ES-I3 (cell line): ENCODE data around the gene APCDD1.

Experiments
- H3K36me3 ChIP-seq: 2 replicates; pipeline ENCODE4 v1.6.1; 2013; ENCODE audit warnings: mild to moderate bottlenecking, low read length, control low read depth, moderate library complexity; ENCODE audit not compliant: insufficient read depth
- H3K4me1 ChIP-seq: 2 replicates; pipeline ENCODE4 v1.6.1; 2013; ENCODE audit warnings: mild to moderate bottlenecking, control low read depth, low read length; ENCODE audit not compliant: insufficient read depth
- H3K9ac ChIP-seq: 2 replicates; pipeline ENCODE4 v1.6.1; 2013; ENCODE audit warnings: low read depth, mild to moderate bottlenecking, low read length, moderate library complexity
- H3K9me3 ChIP-seq: 2 replicates; pipeline ENCODE4 v1.6.1; 2013; ENCODE audit warnings: mild to moderate bottlenecking, low read length, moderate library complexity; ENCODE audit not compliant: control insufficient read depth, insufficient read depth

APCDD1 gene

GRCh38 chr18:10444314-10445006 is 10.0 kb upstream of the APCDD1 start:
- H3K36me3 ChIP-seq = no peaks in the 10 kb centered on the region
- no peak overlapping the region for H3K9ac ChIP-seq
- no peaks in the 10 kb centered on the region for H3K9me3 ChIP-seq
- no peaks in the 10 kb centered on the region for H3K4me1 ChIP-seq

DNA sequence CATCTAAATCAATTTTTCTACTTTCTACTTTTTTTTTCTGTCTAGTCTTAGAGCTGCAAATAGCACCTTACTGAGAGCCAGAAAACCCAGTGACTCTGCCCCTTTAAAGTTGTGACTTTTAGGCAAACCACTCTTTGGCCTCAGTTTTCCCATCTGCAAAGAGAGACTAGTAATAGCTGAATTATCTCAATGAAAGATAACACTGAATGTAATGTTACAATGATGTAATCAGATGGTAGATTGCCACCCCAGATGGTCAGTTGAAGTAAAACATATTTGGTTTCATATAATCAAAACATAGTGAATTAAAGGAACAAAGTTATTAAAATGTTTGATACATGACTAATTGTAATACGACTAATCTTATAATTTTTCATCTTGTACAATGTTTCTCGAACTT is 5.0 kb upstream of the APCDD1 start:
- H3K9ac ChIP-seq = no peak overlapping the region
- H3K36me3 ChIP-seq = no peaks in the 10 kb centered on the region
- H3K4me1 ChIP-seq = no peaks in the 10 kb centered on the region
- H3K9me3 ChIP-seq = 0 out of 2 replicates have a peak, but pooled peaks cover 3% of the 10 kb centered on the region

- H3K36me3 ChIP-seq = no peaks in the 10 kb centered on the region
- H3K4me1 ChIP-seq = peaks cover under 1% of the 10 kb centered on the region; the same call in 1 of the 2 replicates
- 0 out of 2 replicates have a peak, but pooled peaks cover 3% of the 10 kb centered on the region for H3K9me3 ChIP-seq
Observed at GRCh38 chr18:10450986-10451385, 3.4 kb upstream of the APCDD1 start.

GRCh38 chr18:10453261-10453805 is 1.1 kb upstream of the APCDD1 start:
- peaks cover 5% of the 10 kb centered on the region for H3K4me1 ChIP-seq
- H3K9ac ChIP-seq = peak overlapping the region; percentile 68
- 0 out of 2 replicates have a peak, but pooled peaks cover 3% of the 10 kb centered on the region for H3K9me3 ChIP-seq
- H3K36me3 ChIP-seq = no peaks in the 10 kb centered on the region

More at GRCh38 chr18:10450986-10451385, 3.4 kb upstream of the APCDD1 start:
- H3K9ac ChIP-seq = no peak overlapping the region

GRCh38 chr18:10454681-10455557 is 484 bp downstream of the APCDD1 start:
- H3K9me3 ChIP-seq = 0 out of 2 replicates have a peak, but pooled peaks cover 3% of the 10 kb centered on the region
- H3K9ac ChIP-seq = peak overlapping the region; percentile 46
- H3K36me3 ChIP-seq = no peaks in the 10 kb centered on the region
- H3K4me1 ChIP-seq = peaks cover 5% of the 10 kb centered on the region

- Histone ChIP-seq H3K9me3 (no peaks in the 10 kb centered on the region), H3K9ac (peak overlapping the region; percentile 46; the same call in 1 of the 2 replicates), H3K4me1 (peaks cover 5% of the 10 kb centered on the region), H3K36me3 (no peaks in the 10 kb centered on the region)
Observed at GRCh38 chr18:10455726-10456453, 1.5 kb downstream of the APCDD1 start.

DNA sequence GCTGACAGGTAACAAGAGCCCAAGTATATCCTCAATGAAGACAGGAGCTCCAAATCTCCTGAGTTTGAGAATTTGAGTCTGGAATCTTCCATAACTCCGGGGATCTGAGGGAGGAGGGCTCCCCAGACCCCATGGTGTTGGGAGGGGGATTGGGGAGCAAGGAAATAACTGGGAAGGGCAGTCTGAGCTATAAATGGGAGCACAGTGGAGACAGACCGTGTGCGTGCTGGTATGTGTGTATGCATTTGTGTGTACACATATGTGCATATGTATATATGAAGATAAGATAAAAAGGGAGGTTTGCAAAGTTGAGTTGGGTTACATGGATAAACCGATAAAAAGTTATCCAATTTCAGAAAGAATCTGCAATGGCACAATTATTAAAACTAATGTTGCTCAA is 2.3 kb downstream of the APCDD1 start:
- H3K9ac ChIP-seq = no peak overlapping the region
- H3K9me3 ChIP-seq = no peaks in the 10 kb centered on the region
- peaks cover 5% of the 10 kb centered on the region for H3K4me1 ChIP-seq
- H3K36me3 ChIP-seq = no peaks in the 10 kb centered on the region

GRCh38 chr18:10457128-10457527 is 2.7 kb downstream of the APCDD1 start:
- Histone ChIP-seq H3K9ac (no peak overlapping the region), H3K36me3 (no peaks in the 10 kb centered on the region), H3K4me1 (peaks cover 5% of the 10 kb centered on the region), H3K9me3 (no peaks in the 10 kb centered on the region)

GRCh38 chr18:10457767-10458166 is 3.3 kb downstream of the APCDD1 start:
- Histone ChIP-seq H3K4me1 (peaks cover 5% of the 10 kb centered on the region), H3K9me3 (no peaks in the 10 kb centered on the region), H3K36me3 (no peaks in the 10 kb centered on the region), H3K9ac (no peak overlapping the region)

- Histone ChIP-seq H3K9me3 (no peaks in the 10 kb centered on the region), H3K9ac (no peak overlapping the region), H3K4me1 (peaks cover 5% of the 10 kb centered on the region), H3K36me3 (no peaks in the 10 kb centered on the region)
Observed at GRCh38 chr18:10458691-10459090, 4.3 kb downstream of the APCDD1 start.

DNA sequence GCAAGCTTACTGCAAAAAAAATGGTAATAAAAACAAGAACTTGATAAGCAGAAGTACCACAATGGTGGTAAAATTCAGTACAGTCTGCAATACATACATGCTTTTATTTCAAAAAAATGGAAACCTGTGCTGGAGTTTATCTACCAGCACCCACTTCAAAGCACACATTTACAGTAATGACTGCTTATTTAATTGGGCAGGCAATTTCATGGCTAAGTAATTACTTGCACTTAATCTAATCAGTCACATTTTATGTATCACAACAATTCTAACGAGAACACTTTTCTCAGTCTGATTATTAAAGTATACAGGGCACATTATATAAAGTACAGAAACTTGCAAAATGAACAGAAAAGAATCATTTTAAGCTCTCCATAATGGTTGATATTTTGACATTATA is 5.2 kb downstream of the APCDD1 start:
- no peaks in the 10 kb centered on the region for H3K36me3 ChIP-seq
- H3K9me3 ChIP-seq = no peaks in the 10 kb centered on the region
- no peak overlapping the region for H3K9ac ChIP-seq
- peaks cover 8% of the 10 kb centered on the region for H3K4me1 ChIP-seq

- Histone ChIP-seq H3K4me1 (peaks cover 8% of the 10 kb centered on the region), H3K36me3 (no peaks in the 10 kb centered on the region), H3K9me3 (no peaks in the 10 kb centered on the region), H3K9ac (no peak overlapping the region)
Observed at GRCh38 chr18:10460414-10461018, 6.1 kb downstream of the APCDD1 start.

DNA sequence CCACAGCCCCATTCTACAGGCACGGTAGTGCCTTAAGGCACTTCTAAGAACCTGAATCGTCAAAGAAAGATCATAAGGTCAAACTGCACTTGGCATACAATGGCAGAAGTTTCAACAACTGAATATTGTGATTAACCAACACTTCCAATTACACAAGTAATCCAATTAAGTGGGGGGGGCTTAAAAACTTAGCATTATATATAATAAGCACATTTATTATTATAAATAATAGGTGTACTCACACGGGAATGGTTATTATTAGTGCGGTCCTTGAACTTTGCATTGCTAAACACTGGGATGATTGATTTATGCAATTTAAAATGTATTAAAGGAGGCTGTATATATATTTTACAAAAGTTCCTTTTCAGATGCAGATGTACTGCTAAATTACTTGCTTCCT is 7.6 kb downstream of the APCDD1 start:
- H3K4me1 ChIP-seq = peaks cover 2% of the 10 kb centered on the region; the same call in 1 of the 2 replicates
- no peaks in the 10 kb centered on the region for H3K36me3 ChIP-seq
- H3K9ac ChIP-seq = no peak overlapping the region
- no peaks in the 10 kb centered on the region for H3K9me3 ChIP-seq

GRCh38 chr18:10462597-10462996 is 8.2 kb downstream of the APCDD1 start:
- H3K36me3 ChIP-seq = no peaks in the 10 kb centered on the region
- no peaks in the 10 kb centered on the region for H3K9me3 ChIP-seq
- H3K9ac ChIP-seq = no peak overlapping the region
- H3K4me1 ChIP-seq = peaks cover 2% of the 10 kb centered on the region; the same call in 1 of the 2 replicates
